GM19395 (cell line): ENCODE results near the gene UAP1L1.

Experiments
- ATAC-seq: cut with Tn5 transposase; IDR thresholded peaks from one replicate; pipeline ENCODE4 v1.9.1; 2021; ENCODE audit warnings: mild to moderate bottlenecking, moderate library complexity; ENCODE audit not compliant: unreplicated experiment

Gene UAP1L1

GRCh38 chr9:137089232-137089947, 12.1 kb downstream of the UAP1L1 start:
- no peak for ATAC-seq

GRCh38 chr9:137095664-137096517, 18.6 kb downstream of the UAP1L1 start:
- peak; percentile 87 for ATAC-seq

GRCh38 chr9:137096785-137097546, 19.6 kb downstream of the UAP1L1 start:
- ATAC-seq = no peak

DNA sequence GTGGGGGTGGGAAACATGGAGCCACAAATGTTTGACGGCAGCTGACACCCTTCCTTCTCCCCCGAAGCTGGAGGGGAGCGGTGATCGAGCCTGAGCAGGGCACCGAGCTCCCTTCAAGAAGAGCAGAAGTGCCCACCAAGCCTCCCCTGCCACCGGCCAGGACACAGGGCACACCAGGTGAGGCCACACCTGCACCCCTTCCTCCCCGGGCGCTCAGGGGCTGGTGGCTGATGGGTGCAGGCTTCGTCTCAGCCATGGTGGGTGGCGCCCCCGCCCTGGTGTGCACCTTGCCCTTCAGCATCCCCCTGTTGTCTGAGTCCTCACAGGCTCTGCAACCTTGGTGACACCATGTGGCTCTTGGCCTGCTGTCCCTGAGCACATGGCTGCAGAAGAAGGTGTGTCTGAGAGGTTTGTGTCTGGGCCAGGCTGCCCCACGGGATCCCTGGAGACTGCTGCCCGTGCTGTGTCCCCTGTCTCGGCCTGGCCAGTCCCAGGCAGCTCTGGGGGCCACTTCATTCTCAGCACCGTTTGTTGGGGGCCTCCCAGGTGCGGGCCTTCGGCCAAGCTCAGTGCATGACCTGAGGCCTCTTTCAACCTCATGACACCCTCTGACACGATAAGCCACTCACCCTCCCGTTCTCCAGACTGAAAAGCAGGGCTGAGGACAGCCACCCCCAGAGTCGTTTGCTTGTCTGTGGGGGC, 20.6 kb downstream of the UAP1L1 start:
- no peak for ATAC-seq

DNA sequence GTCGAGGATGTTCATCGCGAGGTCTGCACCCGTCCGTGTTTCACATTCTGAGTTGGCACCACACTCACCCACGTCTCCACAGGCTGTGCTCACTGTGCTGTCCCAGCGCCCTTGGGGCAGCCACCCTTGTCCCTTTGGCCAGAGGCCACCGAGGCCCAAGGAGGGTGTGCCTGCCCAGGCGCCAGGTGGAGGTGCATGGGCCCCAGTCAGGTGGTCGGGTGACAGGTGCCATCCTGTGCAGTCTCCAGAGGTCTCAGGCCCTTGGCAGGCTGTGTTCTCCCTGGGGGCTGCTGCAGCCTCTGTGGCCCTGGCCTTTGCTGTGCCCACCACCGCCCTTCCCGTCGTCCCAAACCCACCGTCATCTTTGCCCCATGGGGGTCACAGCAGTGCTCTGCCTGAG, 21.9 kb downstream of the UAP1L1 start:
- ATAC-seq = no peak

DNA sequence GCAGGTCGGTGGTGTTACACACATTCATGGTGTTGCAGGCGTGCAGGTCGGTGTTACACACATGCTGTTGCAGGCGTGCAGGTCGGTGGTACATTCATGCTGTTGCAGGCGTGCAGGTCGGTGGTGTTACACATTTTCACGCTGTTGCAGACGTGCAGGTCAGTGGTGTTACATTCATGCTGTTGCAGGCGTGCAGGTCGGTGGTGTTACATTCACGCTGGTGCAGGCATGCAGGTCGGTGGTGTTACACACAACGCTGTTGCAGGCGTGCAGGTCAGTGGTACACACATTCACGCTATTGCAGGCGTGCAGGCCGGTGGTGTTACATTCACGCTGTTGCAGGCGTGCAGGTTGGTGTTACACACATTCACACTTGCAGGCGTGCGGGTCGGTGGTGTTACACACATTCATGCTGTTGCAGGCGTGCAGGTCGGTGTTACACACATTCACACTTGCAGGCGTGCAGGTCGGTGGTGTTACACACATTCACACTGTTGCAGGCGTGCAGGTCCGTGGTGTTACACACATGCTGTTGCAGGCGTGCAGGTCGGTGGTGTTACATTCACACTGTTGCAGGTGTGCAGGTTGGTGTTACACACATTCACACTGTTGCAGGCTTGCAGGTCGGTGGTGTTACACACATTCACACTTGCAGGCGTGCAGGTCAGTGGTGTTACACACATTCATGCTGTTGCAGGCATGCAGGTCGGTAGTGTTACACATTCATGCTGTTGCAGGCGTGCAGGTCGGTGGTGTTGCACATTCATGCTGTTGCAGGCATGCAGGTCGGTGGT, 26.1 kb downstream of the UAP1L1 start:
- no peak for ATAC-seq

DNA sequence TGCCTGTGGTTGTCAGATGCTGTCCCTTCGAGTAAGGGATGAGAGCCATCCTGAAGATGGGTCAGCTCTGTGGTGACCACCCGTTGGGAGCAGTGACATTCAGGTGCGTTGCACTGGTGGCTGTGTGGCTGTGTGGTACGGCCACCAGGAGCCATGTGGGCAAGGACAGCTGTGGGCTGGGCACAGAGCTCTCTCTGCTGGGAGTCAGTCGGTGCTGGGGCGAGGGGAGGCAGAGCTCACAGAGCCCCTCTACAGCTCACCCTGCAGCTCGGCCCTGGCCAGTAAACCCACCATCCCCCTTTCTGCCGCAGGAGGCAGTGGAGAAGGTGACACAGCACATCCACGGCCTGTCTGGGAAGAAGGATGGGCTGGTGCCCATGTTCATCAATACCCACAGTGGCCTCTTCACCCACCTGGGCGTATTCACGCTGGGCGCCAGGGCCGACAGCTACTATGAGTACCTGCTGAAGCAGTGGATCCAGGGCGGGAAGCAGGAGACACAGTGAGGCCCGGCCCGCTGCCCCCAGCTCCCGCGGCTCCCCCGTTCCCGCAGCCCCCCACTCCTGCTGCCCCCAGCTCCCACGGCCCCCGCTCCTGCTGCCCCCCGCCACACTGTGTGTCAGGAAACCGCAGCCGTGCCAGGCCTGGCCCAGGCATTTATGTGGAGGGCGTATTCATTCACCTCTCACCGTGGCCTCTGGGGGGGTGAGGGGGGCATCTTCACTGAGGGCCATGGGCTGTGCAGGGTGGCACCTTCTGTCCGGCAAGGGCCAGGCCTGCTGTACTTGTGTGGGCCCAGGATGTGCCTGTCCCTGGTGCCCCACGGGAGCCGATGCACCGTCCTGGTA, 28.7 kb downstream of the UAP1L1 start:
- no peak for ATAC-seq

- ATAC-seq = no peak
These were observed 29.4 kb downstream of the UAP1L1 start for GRCh38 chr9:137106662-137107250.

DNA sequence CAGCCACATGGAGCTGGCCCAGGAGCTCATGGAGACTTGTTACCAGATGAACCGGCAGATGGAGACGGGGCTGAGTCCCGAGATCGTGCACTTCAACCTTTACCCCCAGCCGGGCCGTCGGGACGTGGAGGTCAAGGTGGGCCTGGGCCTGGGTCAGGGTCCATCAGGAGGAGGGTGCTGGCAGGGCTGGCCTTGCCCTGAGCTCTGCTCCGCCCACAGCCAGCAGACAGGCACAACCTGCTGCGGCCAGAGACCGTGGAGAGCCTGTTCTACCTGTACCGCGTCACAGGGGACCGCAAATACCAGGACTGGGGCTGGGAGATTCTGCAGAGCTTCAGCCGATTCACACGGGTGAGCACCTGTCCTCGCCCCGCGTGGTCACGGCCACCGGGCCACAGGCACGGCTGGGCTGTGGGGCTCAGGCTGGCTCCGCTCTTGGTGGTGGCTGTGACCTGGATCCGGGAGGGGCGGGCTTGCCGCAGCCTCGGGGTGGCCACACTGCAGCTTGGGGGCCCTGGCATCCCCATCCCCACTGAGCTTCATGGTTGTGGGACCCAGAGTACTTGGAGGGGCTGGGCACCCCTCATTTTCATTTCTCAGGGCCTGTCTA, 30.1 kb downstream of the UAP1L1 start:
- no peak for ATAC-seq

DNA sequence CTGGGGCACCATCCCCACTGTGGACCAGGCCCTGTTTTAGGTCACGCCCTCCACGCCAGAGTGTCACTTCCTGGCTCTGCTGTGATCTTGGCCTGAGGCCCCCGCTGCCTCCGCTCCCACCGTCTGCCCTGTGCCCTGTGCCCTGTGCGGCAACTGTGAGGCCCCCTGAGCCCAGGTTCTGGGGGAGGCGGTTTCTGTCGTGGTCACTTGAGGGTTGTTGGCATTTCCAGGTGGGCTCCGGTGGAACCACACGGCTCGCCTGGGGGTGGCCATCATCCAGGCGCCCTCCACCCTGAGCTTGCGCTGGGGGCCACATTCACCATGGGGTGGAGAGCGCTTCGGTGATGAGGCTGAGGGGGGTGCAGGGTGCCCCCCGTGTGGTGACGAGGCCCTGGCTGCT, 30.7 kb downstream of the UAP1L1 start:
- ATAC-seq = no peak

- ATAC-seq = no peak
These were observed 31.4 kb downstream of the UAP1L1 start for GRCh38 chr9:137108608-137109249.

GRCh38 chr9:137109250-137110146, 32.2 kb downstream of the UAP1L1 start:
- ATAC-seq = no peak

- ATAC-seq = no peak
These were observed 33.0 kb downstream of the UAP1L1 start for GRCh38 chr9:137110147-137110910.

GRCh38 chr9:137110911-137111787, 33.8 kb downstream of the UAP1L1 start:
- no peak for ATAC-seq
